Measurements from ENCODE around the gene CST7.

CST7 gene

GRCh38 chr20:24942679-24943078 lies 6.4 kb upstream of the CST7 start:
- TF ChIP-seq CTCF (IDR thresholded peaks at IDR 0.05): no peak

- no peak for TF ChIP-seq CTCF (IDR thresholded peaks at IDR 0.05)
Measured at GRCh38 chr20:24943196-24943595, 5.9 kb upstream of the CST7 start.

- TF ChIP-seq CTCF (IDR thresholded peaks at IDR 0.05): no peak
Measured at GRCh38 chr20:24943731-24944130, 5.3 kb upstream of the CST7 start.

- no peak for TF ChIP-seq CTCF (IDR thresholded peaks at IDR 0.05)
Measured at GRCh38 chr20:24949756-24950127, 673 bp downstream of the CST7 start.

- TF ChIP-seq CTCF (IDR thresholded peaks at IDR 0.05): no peak
Measured at GRCh38 chr20:24950128-24950835, 1.2 kb downstream of the CST7 start.

- TF ChIP-seq CTCF (IDR thresholded peaks at IDR 0.05): no peak
Measured at GRCh38 chr20:24950836-24951525, 1.9 kb downstream of the CST7 start.

DNA sequence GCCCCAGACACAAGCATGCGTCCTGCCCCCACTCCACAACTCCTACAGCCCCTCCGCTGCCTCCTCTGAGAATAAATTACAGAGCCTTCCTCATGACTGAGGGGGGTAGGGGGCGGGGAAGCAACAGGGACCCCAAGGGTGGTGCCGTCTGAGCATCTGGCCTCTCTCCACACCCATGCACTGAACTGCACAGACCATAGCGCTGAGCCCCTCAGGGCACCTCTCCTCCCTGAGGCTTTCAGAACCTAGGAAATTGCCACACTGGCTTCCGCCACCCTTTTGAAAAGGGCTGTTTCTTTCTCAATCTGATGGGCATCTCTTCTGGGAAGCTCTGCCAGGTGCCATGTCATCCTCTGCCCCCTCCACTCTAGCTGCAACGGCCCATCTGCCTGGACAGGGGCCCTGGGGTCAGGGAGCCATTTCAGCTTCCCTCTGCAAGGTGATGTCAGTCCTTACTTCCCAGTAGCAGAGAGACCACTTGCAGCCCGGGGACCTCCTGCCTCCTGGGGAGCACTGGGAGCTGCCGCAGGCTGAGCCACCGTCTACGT lies 2.5 kb downstream of the CST7 start:
- TF ChIP-seq CTCF (IDR thresholded peaks at IDR 0.05): no peak
